HG03097 (cell line): Measurements from ENCODE around the gene ZFP37.
"Not testable (repeated sequence)": the region's sequence is repeated elsewhere in the genome, so short reads cannot be mapped to it uniquely, and the experiment has no call there.

Source experiments
- ATAC-seq: cut with Tn5 transposase; IDR thresholded peaks from one replicate; pipeline ENCODE4 v1.9.1; 2021; ENCODE audit not compliant: unreplicated experiment, low FRiP score

ZFP37 gene

GRCh38 chr9:113056191-113057106 is at the start of gene ZFP37:
TSS of gene ZFP37 (minus strand) at chr9:113056724. CDS start at chr9:113056688, 36 bp downstream.
- peak; percentile 94 for ATAC-seq

- not testable (repeated sequence) for ATAC-seq
These were observed 48.8 kb upstream of the ZFP37 start for GRCh38 chr9:113105345-113105744.

- no peak for ATAC-seq
These were observed 39.0 kb upstream of the ZFP37 start for GRCh38 chr9:113095561-113095960.

DNA sequence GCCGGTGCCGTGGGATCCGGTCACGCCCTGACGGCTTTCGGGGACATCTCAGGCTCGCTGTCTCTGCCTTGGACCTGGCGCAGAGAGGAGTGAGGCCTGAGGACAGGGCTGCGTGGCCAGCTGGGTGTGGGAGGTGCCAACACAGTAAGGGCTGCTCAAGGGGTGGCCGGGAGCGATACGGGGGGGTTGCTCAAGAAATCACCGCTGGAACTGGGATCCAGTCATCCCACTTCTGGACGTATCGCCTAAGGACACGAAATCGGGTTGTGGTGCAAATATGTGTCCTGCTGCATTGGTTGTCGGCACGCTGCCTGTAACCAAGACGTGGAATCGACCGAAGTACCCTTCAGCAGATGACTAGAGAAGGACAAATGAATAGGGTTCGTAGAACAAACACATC is 33.4 kb upstream of the ZFP37 start:
- ATAC-seq = not testable (repeated sequence)

DNA sequence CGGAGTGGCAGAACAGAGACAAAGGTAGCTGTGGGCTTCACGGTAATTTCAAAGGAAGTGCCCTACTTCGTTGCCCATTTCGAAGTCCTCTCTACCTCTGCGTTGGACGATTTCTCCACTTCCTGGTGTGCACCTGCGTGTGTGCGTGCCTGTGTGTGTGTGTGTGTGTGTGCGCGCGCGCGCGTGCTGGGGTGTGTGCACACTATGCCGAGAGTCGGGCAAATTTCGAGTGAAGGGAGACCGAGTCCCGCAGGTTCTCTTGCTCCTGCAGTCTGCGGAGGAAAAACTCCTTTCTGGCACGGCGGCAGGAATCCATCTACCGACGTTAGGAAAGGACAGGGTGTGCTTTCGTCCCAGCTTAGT is 32.6 kb upstream of the ZFP37 start:
- ATAC-seq = not testable (repeated sequence)

DNA sequence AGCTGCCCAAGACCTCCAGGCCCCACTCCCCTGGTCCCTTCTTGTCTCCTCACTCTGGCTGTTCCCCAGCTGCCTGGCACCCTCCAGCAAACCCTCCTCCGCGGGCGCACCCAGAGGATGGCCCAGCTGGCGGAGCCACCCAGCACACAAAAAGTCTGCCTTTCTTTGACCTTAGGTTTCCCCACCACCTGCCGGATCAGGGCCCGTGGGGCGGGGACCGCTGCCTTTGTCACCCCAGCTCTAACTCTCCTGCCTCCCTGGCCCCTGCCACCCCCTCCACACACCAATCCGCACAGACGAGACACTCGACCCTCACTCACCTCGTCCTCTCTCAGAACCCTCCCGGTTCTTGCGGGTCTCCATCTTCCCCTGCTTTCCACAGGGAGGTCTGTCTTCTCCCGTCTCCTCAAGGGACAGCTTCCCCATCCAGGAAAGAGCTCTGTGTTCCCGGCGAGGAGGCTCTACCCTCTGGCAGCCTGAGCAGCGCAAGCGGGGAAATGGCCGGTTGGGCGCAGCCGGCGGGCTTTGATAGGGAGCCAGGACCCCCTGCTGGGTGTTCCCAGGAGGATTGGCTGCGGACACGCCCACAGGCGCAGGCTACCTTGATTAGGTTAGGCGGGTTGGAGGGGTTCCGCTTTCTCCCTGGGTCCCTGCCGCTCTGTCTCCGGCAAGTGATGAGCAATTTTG is 32.1 kb upstream of the ZFP37 start:
- ATAC-seq = not testable (repeated sequence)

DNA sequence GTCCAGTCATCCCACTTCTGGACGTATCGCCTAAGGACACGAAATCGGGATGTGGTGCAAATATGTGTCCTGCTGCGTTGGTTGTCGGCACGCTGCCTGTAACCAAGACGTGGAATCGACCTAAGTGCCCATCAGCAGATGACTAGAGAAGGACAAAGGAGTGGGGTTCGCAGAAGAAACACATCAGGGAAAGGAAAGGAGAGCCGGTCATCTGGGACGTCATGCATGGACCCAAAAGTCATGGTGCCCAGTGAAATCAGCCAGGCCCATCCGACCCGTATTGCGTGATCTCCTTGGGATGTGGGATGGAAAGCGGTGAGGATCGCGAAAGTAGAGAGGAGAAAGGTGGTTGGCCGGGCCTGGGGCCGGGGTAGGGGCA is 6.4 kb upstream of the ZFP37 start:
- ATAC-seq = not testable (repeated sequence)

DNA sequence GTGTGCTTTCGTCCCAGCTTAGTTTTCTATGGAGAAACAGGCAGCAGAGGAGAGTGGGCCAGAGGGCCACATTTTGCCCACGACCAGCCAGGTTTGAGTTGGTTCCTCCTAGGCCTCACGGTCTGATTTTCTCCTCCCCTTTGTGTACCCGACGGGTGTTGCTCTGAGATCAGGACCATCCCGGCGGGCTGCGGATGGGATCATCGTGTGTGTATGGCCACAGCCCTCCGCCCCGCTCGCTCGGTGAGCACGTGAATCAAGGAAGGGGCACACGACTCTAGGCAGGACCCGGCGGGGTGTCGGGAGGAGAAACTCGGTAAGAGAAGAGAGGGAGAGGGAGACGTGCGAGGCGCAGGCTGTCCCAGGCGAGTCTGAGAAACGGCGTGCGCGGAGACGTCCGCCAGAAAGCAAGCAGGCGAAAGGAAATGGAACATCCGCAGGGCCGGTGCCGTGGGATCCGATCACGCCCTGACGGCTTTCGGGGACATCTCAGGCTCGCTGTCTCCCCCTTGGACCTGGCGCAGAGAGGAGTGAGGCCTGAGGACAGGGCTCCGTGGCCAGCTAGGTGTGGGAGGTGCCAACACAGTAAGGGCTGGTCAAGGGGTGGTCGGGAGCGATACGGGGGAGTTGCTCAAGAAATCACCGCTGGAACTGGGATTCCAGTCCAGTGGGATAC is 5.9 kb upstream of the ZFP37 start:
- not testable (repeated sequence) for ATAC-seq

GRCh38 chr9:113061072-113061850 is 4.7 kb upstream of the ZFP37 start:
- not testable (repeated sequence) for ATAC-seq

- not testable (repeated sequence) for ATAC-seq
These were observed 3.2 kb upstream of the ZFP37 start for GRCh38 chr9:113059581-113060284.

DNA sequence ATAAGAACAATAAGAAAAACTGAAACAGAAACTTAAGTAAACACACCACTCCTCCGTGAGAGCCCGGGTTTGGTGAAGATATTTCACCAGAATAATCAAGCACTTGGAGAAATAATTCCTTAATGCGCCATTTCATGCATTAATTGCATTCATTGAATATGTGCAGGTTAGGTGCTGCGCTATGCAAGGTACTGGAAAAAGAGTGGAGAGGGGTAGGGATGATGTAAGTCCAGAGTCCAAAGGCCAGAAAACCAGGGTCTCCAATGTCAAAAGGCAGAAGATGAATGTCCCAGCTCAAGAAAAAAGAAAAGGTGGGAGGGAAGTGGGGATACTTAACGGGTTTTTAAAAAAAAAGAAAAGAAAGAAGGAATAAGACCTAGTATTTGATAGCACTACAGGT is 669 bp upstream of the ZFP37 start:
- no peak for ATAC-seq

DNA sequence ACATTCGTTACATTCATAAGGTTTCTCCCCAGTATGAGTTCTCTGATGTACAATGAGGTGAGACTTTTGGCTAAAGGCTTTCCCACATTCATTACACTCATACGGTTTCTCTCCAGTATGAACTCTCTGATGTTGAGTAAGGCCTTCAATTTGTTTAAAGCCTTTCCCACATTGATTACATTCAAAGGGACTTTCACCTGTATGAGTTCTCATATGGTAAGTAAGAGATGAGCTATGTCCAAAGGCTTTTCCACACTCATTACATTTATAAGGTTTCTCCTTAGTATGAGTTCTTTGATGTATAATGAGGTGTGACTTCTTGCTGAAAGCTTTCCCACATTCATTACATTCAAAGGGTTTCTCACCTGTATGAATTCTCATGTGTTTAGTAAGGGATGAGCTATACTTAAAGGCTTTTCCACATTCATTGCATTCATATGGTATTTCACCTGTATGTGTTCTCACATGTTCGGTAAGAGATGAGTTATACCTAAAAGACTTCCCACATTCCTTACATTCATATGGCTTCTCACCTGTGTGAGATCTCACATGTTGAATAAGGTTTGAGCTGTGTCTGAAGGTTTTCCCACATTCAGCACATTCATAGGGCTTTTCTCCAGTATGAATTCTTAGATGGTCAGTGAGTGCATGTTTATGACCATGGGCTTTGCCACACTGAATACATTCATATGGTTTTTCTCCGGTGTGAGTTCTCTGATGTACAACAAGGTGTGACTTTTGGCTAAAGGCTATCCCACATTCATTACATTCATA is 13.5 kb downstream of the ZFP37 start:
- no peak for ATAC-seq

GRCh38 chr9:113026200-113026599 is 30.3 kb downstream of the ZFP37 start:
- no peak for ATAC-seq

GRCh38 chr9:113018247-113018646 is 38.3 kb downstream of the ZFP37 start:
- ATAC-seq = no peak

DNA sequence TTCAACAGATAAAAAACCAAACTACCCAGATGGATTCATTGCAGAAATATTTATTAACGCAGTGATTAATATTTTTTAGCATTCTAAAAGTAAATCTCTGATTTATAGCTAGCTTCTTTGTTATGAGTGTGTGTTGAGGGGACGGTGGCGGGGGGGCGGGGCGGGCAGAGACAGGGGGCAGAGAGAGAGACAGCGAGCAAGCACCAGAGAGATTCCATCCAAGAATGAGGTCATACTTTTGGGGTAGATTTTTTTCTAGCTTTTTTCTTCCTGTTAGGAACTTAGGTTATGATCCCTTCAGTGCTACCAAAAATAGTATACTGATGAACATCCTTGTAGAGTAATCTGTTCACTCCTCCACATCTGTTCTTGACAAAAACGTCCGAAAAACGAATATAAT is 44.0 kb downstream of the ZFP37 start:
- no peak for ATAC-seq

DNA sequence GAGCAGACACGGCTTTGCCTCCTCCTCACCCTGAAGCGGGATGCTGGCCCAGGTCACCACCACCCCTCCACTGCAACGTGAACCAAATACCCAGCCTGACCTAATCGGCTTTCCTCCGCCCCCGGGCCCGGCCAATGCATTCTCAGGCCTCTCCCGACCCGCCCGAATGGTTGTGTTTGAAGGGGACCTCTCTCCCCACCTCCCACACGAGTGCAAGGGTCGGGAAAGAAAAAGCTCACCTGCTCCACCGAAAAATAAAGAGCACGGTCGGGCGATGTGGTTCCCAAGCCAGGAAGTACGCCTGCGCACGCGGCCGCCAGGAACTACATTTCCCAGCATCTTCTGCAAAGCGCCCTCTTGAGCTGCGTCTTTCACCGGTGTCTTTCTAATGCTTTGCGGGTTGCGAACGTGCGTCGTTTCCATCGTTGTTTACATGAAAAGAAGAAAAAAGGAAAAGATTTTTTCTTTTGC is 44.6 kb downstream of the ZFP37 start, which contains the start of gene ZNF883:
TSS of gene ZNF883 (minus strand) at position 282 of the 471 bp plus-strand sequence.
- ATAC-seq = no peak

GRCh38 chr9:113005777-113006176 is 50.7 kb downstream of the ZFP37 start:
- ATAC-seq = no peak

DNA sequence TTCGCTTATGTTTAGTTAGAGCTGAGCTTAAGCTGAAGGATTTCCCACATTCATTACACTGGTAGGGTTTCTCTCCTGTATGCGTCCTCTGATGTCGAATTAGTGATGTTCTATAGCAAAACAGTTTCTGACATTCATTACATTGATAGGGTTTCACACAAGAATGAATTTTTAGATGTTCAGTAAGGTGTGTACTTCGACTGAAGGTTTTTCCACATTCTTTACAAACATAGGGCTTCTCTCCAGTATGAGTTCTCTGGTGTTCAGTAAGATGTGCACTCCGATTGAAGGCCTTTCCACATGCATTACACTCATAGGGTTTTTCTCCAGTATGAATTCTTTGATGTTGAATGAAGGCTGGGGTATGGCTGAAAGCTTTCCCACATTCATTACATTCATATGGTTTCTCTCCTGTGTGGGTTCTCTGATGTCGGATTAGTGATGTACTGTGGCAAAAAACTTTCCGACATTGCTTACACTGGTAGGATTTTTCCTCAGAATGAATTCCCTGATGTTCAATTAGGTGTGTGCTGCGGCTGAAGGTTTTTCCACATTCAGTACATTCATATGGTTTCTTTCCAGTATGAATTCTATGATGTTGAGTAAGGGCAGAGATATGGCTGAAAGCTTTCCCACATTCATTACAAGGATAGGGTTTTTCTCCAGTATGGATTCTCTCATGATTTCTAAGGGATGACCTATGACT is 59.1 kb downstream of the ZFP37 start:
- ATAC-seq = no peak
